ENCODE results near the gene GBX2. TPM values are rescaled to one million over a fixed set of nuclear protein-coding genes. Genes with fewer than 3 reads are reported as not detected.

Gene GBX2
- total RNA-seq, 2 donors from 2014 or later: not detected

- no peak overlapping the region for H3K27ac ChIP-seq
- peak overlapping the region in 1 of 2 donors; percentile 33 for H3K4me3 ChIP-seq
- H3K27me3 ChIP-seq: peaks cover 34 to 49% of the 10 kb centered on the region in 2 donors
- DNase-seq (ENCODE audit: low spot score): no peak
- H3K4me1 ChIP-seq: peaks cover 0 to 38% of the 10 kb centered on the region in 2 donors
- H3K36me3 ChIP-seq: no peaks in the 10 kb centered on the region
- TF ChIP-seq, protein P1, sequence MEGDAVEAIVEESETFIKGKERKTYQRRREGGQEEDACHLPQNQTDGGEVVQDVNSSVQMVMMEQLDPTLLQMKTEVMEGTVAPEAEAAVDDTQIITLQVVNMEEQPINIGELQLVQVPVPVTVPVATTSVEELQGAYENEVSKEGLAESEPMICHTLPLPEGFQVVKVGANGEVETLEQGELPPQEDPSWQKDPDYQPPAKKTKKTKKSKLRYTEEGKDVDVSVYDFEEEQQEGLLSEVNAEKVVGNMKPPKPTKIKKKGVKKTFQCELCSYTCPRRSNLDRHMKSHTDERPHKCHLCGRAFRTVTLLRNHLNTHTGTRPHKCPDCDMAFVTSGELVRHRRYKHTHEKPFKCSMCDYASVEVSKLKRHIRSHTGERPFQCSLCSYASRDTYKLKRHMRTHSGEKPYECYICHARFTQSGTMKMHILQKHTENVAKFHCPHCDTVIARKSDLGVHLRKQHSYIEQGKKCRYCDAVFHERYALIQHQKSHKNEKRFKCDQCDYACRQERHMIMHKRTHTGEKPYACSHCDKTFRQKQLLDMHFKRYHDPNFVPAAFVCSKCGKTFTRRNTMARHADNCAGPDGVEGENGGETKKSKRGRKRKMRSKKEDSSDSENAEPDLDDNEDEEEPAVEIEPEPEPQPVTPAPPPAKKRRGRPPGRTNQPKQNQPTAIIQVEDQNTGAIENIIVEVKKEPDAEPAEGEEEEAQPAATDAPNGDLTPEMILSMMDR (IDR thresholded peaks at IDR 0.05): no peak
- H3K9me3 ChIP-seq: no peaks in the 10 kb centered on the region
These were observed 9.4 kb upstream of the GBX2 start for GRCh38 chr2:236177604-236177966.

GRCh38 chr2:236176951-236177350 lies 8.8 kb upstream of the GBX2 start:
- H3K27ac ChIP-seq: no peak overlapping the region
- H3K4me1 ChIP-seq: peaks cover 0 to 45% of the 10 kb centered on the region in 2 donors
- DNase-seq (ENCODE audit: low spot score): no peak
- H3K36me3 ChIP-seq: no peaks in the 10 kb centered on the region
- H3K9me3 ChIP-seq: no peaks in the 10 kb centered on the region
- no peak overlapping the region for H3K4me3 ChIP-seq
- peaks cover 34 to 55% of the 10 kb centered on the region in 2 donors for H3K27me3 ChIP-seq
- TF ChIP-seq, protein P1 (IDR thresholded peaks at IDR 0.05): no peak

DNA sequence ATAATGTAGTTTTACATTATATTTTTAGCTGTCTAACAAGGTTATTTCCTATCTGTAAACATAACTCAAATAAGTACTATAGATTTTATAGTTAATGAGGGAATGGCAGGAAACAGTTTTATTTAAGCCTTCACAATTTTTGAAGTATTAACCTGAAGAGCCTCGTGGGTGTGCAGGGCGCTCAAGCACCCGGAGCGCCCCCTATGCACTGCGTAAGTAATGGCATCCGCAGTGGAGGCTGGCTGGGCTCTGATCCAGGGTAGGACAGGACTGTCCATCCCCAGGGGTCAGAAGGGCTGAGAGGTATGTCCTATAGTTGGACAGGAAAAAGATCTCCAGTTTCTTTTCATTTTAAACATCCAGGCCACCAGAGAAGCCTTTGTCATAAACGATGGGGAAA lies 8.2 kb upstream of the GBX2 start:
- Histone ChIP-seq H3K4me1 (peaks cover 0 to 50% of the 10 kb centered on the region in 2 donors), H3K27ac (no peak overlapping the region), H3K36me3 (no peaks in the 10 kb centered on the region), H3K4me3 (no peak overlapping the region), H3K27me3 (peaks cover 37 to 60% of the 10 kb centered on the region in 2 donors), H3K9me3 (no peaks in the 10 kb centered on the region)
- TF ChIP-seq, protein P1 (IDR thresholded peaks at IDR 0.05): peak in 1 of 2 donors; percentile 47
- no peak for DNase-seq (ENCODE audit: low spot score)

DNA sequence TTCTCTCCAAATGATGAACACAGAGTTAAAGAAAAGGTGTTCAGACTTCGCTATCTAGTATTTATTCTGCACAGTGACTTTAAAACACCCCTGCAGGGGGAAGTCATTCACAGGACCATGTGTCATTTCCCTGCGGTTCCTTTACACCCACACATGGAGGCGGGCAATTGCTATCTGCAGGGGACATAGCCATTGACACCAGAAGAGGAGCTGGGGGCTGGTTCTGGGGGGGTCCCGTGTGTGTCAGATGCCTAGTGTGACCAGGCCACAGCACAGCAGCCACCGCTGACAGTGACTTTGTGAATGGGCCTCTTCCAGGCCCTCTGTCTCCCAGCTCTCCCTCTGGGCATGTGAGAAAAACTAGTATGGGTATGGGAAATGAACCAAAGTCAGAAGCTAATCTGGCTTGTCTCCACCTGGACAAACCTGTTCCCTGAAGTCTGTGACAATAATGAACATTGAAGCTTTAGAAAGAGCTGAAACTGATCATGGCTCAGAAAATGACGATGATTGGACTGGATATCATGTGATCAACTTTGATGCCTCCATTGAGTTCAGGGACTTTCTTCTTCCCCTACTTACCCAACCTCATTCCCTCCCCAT lies 7.5 kb upstream of the GBX2 start:
- Histone ChIP-seq H3K4me1 (peaks cover 0 to 54% of the 10 kb centered on the region in 2 donors), H3K4me3 (no peak overlapping the region), H3K36me3 (no peaks in the 10 kb centered on the region), H3K27ac (no peak overlapping the region), H3K27me3 (peaks cover 44 to 65% of the 10 kb centered on the region in 2 donors), H3K9me3 (no peaks in the 10 kb centered on the region)
- TF ChIP-seq, protein P1 (IDR thresholded peaks at IDR 0.05): no peak
- no peak for DNase-seq (ENCODE audit: low spot score)

DNA sequence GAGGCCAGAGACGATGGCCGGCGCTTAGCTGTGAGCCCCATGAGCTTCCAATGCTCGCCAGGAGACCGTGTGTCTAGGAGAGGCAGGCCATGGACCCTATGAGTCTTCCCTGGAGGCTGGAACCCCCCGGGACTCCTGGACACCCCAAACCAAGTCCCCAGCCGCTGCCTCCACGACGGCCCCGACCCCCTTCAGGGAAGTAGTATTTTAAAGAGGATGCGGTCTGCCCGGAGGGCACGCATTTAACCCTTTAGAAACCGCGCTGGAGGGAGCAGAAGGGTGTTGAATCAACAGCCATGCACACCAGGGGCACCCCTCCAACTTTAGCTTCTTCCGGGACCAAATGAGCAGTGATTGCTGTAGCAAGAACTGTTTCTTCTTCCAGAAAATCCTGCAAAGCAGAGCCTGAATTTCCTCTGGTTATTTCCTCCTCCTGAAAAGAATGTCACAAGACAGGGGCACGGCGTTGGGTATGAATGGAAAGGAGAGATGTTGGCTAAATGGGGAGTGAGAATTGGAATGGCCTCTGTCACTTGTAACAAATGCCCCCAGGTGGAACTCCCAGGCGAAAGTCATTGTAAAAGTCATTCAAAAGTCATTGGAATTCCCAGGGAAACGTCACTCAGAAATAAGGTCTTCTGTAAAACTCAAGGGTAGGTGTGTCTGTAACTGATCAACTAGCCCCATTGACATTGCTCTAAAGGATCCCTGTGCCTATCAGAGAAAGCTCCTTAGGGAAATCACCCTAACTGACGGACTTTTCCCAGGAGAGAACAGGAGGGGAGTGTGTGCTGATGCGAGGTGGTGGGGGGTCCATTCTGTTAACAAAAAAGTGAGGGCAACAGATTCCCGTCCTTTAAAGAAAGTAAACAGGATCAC lies 5.8 kb upstream of the GBX2 start:
- TF ChIP-seq, protein P1 (IDR thresholded peaks at IDR 0.05): no peak
- H3K9me3 ChIP-seq: no peaks in the 10 kb centered on the region
- H3K27me3 ChIP-seq: peaks cover 51 to 64% of the 10 kb centered on the region in 2 donors
- peaks cover 0 to 42% of the 10 kb centered on the region in 2 donors for H3K4me1 ChIP-seq
- H3K27ac ChIP-seq: no peak overlapping the region
- no peak for DNase-seq (ENCODE audit: low spot score)
- H3K4me3 ChIP-seq: no peak overlapping the region
- no peaks in the 10 kb centered on the region for H3K36me3 ChIP-seq

Data from right atrium auricular region (tissue), 2 donors.